GM10266 (cell line): ENCODE data around the gene NPB.
A peak's percentile ranks its signal among the peaks of the same experiment; 100 is the strongest.

Experiments used
- DNase-seq: peaks from one replicate; pipeline ENCODE4 v3.0.0; 2012; ENCODE audit errors: extremely low spot score
- TF ChIP-seq, protein P1 (sequence below): IDR thresholded peaks from 2 replicates; pipeline ENCODE4 v1.5.1; 2012; ENCODE audit warnings: mild to moderate bottlenecking, low read depth; ENCODE audit not compliant: control insufficient read depth, insufficient read depth; ENCODE audit errors: missing control alignments

The NPB gene

GRCh38 chr17:81907219-81908145 lies 5.4 kb downstream of the NPB start:
- TF ChIP-seq, protein P1, sequence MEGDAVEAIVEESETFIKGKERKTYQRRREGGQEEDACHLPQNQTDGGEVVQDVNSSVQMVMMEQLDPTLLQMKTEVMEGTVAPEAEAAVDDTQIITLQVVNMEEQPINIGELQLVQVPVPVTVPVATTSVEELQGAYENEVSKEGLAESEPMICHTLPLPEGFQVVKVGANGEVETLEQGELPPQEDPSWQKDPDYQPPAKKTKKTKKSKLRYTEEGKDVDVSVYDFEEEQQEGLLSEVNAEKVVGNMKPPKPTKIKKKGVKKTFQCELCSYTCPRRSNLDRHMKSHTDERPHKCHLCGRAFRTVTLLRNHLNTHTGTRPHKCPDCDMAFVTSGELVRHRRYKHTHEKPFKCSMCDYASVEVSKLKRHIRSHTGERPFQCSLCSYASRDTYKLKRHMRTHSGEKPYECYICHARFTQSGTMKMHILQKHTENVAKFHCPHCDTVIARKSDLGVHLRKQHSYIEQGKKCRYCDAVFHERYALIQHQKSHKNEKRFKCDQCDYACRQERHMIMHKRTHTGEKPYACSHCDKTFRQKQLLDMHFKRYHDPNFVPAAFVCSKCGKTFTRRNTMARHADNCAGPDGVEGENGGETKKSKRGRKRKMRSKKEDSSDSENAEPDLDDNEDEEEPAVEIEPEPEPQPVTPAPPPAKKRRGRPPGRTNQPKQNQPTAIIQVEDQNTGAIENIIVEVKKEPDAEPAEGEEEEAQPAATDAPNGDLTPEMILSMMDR, result no peak
- no peak for DNase-seq

GRCh38 chr17:81908793-81909192 lies 6.8 kb downstream of the NPB start:
- TF ChIP-seq, protein P1, result no peak
- no peak for DNase-seq

- no peak for DNase-seq
- TF ChIP-seq, protein P1, result no peak
These were observed 7.2 kb downstream of the NPB start for GRCh38 chr17:81909231-81909630.

- TF ChIP-seq, protein P1, result no peak
- DNase-seq, result no peak
These were observed 8.2 kb downstream of the NPB start for GRCh38 chr17:81909966-81910839.

GRCh38 chr17:81910840-81911276 lies 8.8 kb downstream of the NPB start:
- DNase-seq, result no peak
- TF ChIP-seq, protein P1, result no peak

- peak; percentile 100 for DNase-seq
- TF ChIP-seq, protein P1, result no peak
These were observed 9.4 kb downstream of the NPB start, which contains the start of gene PCYT2 for GRCh38 chr17:81911277-81911961. Gene PCYT2, minus strand, starts transcription at chr17:81911399. Its CDS starts 44 bp downstream, at chr17:81911355.
